Measurements from ENCODE around the gene WDR27.

DNA sequence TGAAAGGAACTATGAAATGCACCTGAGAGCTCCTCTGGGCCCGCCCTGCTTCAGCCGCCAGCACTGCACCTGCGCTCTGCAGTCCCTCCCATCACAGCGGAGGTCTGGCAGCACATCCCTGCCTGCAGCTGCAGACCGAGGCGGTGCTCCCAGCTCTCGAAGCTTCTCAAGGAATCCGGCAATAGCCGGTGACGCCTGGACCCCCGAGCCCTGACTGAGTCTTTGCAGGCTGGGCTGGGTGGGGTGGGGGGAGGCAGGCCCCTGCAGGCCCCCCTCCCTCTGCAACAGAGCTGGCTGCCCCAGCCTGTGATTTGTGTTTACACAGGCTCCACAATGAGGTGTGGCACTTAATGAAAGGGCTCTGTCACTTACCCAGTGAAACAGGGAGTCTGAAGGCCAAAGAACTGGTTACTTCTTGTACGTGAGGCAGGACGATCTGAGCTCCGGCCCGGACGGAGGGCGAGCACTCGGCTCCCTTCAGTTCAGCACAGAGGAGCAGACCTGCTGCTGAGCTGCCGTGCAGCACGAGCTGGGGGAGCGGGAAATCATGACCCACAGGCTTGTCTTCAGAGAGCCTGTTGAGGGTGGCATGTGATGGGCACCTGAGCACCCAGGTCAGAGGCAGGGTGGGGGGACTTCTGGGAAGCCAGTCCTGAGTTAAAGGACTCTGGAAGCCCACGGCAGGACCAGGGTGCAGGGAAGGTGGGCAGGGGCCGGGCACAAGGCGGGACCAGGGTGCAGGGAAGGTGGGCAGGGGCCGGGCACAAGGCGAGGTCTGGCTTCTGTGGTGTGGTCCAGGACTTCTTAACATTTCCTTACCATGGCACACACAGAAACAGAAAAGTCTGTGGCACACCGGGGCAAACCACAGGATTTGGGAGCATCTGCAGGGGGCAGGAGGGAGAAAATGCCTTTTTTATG is 255.9 kb downstream of the WDR27 start:
- no peak for TF ChIP-seq POLR2A (IDR thresholded peaks at IDR 0.05)
- TF ChIP-seq, protein P1, sequence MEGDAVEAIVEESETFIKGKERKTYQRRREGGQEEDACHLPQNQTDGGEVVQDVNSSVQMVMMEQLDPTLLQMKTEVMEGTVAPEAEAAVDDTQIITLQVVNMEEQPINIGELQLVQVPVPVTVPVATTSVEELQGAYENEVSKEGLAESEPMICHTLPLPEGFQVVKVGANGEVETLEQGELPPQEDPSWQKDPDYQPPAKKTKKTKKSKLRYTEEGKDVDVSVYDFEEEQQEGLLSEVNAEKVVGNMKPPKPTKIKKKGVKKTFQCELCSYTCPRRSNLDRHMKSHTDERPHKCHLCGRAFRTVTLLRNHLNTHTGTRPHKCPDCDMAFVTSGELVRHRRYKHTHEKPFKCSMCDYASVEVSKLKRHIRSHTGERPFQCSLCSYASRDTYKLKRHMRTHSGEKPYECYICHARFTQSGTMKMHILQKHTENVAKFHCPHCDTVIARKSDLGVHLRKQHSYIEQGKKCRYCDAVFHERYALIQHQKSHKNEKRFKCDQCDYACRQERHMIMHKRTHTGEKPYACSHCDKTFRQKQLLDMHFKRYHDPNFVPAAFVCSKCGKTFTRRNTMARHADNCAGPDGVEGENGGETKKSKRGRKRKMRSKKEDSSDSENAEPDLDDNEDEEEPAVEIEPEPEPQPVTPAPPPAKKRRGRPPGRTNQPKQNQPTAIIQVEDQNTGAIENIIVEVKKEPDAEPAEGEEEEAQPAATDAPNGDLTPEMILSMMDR (IDR thresholded peaks at IDR 0.05) = no peak
- TF ChIP-seq POLR2AphosphoS5 (IDR thresholded peaks at IDR 0.05) = no peak

All from breast epithelium (tissue), 3 donors.